H1 (cell line): ENCODE data around the gene FBXL17. TPM values are rescaled to one million over a fixed set of nuclear protein-coding genes. Genes with fewer than 3 reads are reported as not detected.
A peak's percentile ranks its signal among the peaks of the same experiment; 100 is the strongest.

ENCODE experiments used
- CTCF ChIA-PET: fragments of 300-600 bp; sonication (Branson Sonifier 250); formaldehyde crosslinking; loops from one replicate; lab custom pipeline; 2021; ENCODE audit not compliant: partially characterized antibody; lab: Charles Lee
- POLR2A ChIA-PET: fragments of 300-600 bp; sonication (Branson Sonifier 250); formaldehyde crosslinking; loops from one replicate; lab custom pipeline; 2021; ENCODE audit warnings: inconsistent platforms; ENCODE audit not compliant: partially characterized antibody; lab: Charles Lee
- DNase-seq, 2 experiments: peaks; one replicate each; pipeline versions ENCODE4 v3.0.0 to v3.0.0-alpha.2; 2010 to 2022; ENCODE audit warnings: low spot score in 2 of 2, low read depth in 1 of 2, mixed read lengths in 1 of 2
- FAIRE-seq: peaks from 2 replicates; lab custom pipeline; 2011; peaks lifted over from hg19 to GRCh38; lab: Jason Lieb, UNC
- H2AFZ ChIP-seq: 2 replicates; pipeline ENCODE4 v1.8.1; 2012; ENCODE audit warnings: low read length, inconsistent platforms
- H2AK5ac ChIP-seq: 2 replicates; pipeline ENCODE4 v1.6.1; 2013; ENCODE audit warnings: low read depth, low read length
- H2BK120ac ChIP-seq: replicated peaks from 2 replicates; pipeline ENCODE3; 2013; ENCODE audit warnings: low read depth, low read length, inconsistent platforms
- H2BK12ac ChIP-seq: 2 replicates; pipeline ENCODE4 v1.6.1; 2013; ENCODE audit warnings: low read depth, low read length
- H2BK15ac ChIP-seq: 2 replicates; pipeline ENCODE4 v1.6.1; 2013; ENCODE audit warnings: low read length
- H2BK20ac ChIP-seq: 2 replicates; pipeline ENCODE4 v1.6.1; 2013; ENCODE audit warnings: low read length
- H2BK5ac ChIP-seq: 2 replicates; pipeline ENCODE4 v1.6.1; 2013; ENCODE audit warnings: low read depth, low read length
- H3K14ac ChIP-seq: 2 replicates; pipeline ENCODE4 v1.6.1; 2013; ENCODE audit warnings: inconsistent platforms; ENCODE audit not compliant: insufficient read length
- H3K18ac ChIP-seq: 2 replicates; pipeline ENCODE4 v1.6.1; 2013; ENCODE audit warnings: low read length; ENCODE audit errors: extremely low read depth
- H3K23ac ChIP-seq: 2 replicates; pipeline ENCODE4 v1.6.1; 2013; ENCODE audit warnings: inconsistent platforms; ENCODE audit not compliant: insufficient read length
- H3K23me2 ChIP-seq: 2 replicates; pipeline ENCODE4 v1.6.1; 2013; ENCODE audit warnings: low read depth, low read length
- H3K27ac ChIP-seq: 2 replicates; pipeline ENCODE4 v1.6.1; 2011; ENCODE audit warnings: low read depth, low read length, inconsistent platforms
- H3K27me3 ChIP-seq, 4 experiments: replicated peaks in 1 of 4; 1 replicate in 1 of 4; 2 replicates in 3 of 4; pipeline versions ENCODE4 v1.6.1 to v1.8.1; 2011 to 2013; ENCODE audit warnings: low read length in 3 of 4, mild to moderate bottlenecking in 3 of 4, inconsistent platforms in 2 of 4, mixed read lengths in 2 of 4, moderate library complexity in 1 of 4; ENCODE audit not compliant: control insufficient read depth in 3 of 4, insufficient read depth in 3 of 4; ENCODE audit errors: extremely low read depth in 1 of 4
- H3K36me3 ChIP-seq, 4 experiments: 2 replicates each; pipeline versions ENCODE4 v1.6.1 to v1.8.1; 2011 to 2013; ENCODE audit warnings: mild to moderate bottlenecking in 4 of 4, low read length in 3 of 4, moderate library complexity in 2 of 4, control low read depth in 1 of 4, inconsistent platforms in 1 of 4; ENCODE audit not compliant: insufficient read depth in 4 of 4, control insufficient read depth in 2 of 4
- H3K4ac ChIP-seq: replicated peaks from 2 replicates; pipeline ENCODE3; 2013; ENCODE audit warnings: low read length, low read depth, mixed read lengths, inconsistent platforms; ENCODE audit not compliant: insufficient read length
- H3K4me1 ChIP-seq, 4 experiments: replicated peaks in 1 of 4; 1 replicate in 1 of 4; 2 replicates in 3 of 4; pipeline versions ENCODE4 v1.6.1 to v1.8.1; 2011 to 2013; ENCODE audit warnings: low read length in 3 of 4, inconsistent platforms in 2 of 4, mixed read lengths in 1 of 4; ENCODE audit not compliant: insufficient read depth in 4 of 4, control insufficient read depth in 3 of 4
- H3K4me2 ChIP-seq, 2 experiments: 2 replicates each; pipeline versions ENCODE4 v1.6.1 to v1.8.1; 2011 to 2013; ENCODE audit warnings: low read depth in 2 of 2, low read length in 2 of 2, control low read depth in 1 of 2, inconsistent platforms in 1 of 2, mild to moderate bottlenecking in 1 of 2; ENCODE audit not compliant: insufficient read depth in 1 of 2
- H3K4me3 ChIP-seq, 4 experiments: fragments of 200-600, 300-600 bp in 1 of 4; sonication (generic), shearing (Covaris generic), sonication (Bioruptor Twin) in 1 of 4; 2 replicates each; pipeline versions ENCODE4 v1.5.1 to v1.8.1; 2011 to 2016; ENCODE audit warnings: low read length in 4 of 4, low read depth in 3 of 4, control low read depth in 2 of 4, inconsistent platforms in 2 of 4, mild to moderate bottlenecking in 2 of 4, mixed read lengths in 1 of 4, moderate library complexity in 1 of 4; ENCODE audit not compliant: insufficient read depth in 2 of 4; ENCODE audit errors: extremely low read depth in 1 of 4
- H3K56ac ChIP-seq: replicated peaks from 2 replicates; pipeline ENCODE3; 2013; ENCODE audit warnings: low read depth, mild to moderate bottlenecking, mixed read lengths, low read length, inconsistent platforms; ENCODE audit not compliant: insufficient read length
- H3K79me1 ChIP-seq: 2 replicates; pipeline ENCODE4 v1.6.1; 2013; ENCODE audit warnings: low read depth, low read length, control low read depth
- H3K79me2 ChIP-seq, 2 experiments: 2 replicates each; pipeline versions ENCODE4 v1.6.1 to v1.8.1; 2012 to 2013; ENCODE audit warnings: low read length in 2 of 2, mild to moderate bottlenecking in 2 of 2, inconsistent platforms in 1 of 2; ENCODE audit not compliant: insufficient read depth in 2 of 2, control insufficient read depth in 1 of 2
- H3K9ac ChIP-seq, 4 experiments: replicated peaks in 1 of 4; 1 replicate in 1 of 4; 2 replicates in 3 of 4; pipeline versions ENCODE4 v1.6.1 to v1.8.1; 2011 to 2013; ENCODE audit warnings: low read depth in 3 of 4, low read length in 3 of 4, control low read depth in 2 of 4, mild to moderate bottlenecking in 2 of 4, moderate library complexity in 2 of 4, inconsistent platforms in 1 of 4; ENCODE audit errors: extremely low read depth in 1 of 4
- H3K9me3 ChIP-seq, 2 experiments: 2 replicates each; pipeline versions ENCODE4 v1.6.1 to v1.8.1; 2012 to 2013; ENCODE audit warnings: mild to moderate bottlenecking in 2 of 2, moderate library complexity in 2 of 2, control low read depth in 1 of 2, inconsistent platforms in 1 of 2, low read depth in 1 of 2, low read length in 1 of 2, mixed read lengths in 1 of 2; ENCODE audit not compliant: insufficient read depth in 2 of 2
- H4K20me1 ChIP-seq, 2 experiments: replicated peaks in 1 of 2; 2 replicates each; pipeline versions ENCODE3 to v1.8.1; 2011 to 2013; ENCODE audit warnings: inconsistent platforms in 2 of 2, low read length in 2 of 2, mild to moderate bottlenecking in 1 of 2; ENCODE audit not compliant: insufficient read depth in 2 of 2, control insufficient read depth in 1 of 2
- H4K5ac ChIP-seq: 2 replicates; pipeline ENCODE4 v1.6.1; 2013; ENCODE audit warnings: low read length, low read depth, mixed read lengths, inconsistent platforms; ENCODE audit not compliant: insufficient read length
- H4K8ac ChIP-seq: 2 replicates; pipeline ENCODE4 v1.8.0; 2013; ENCODE audit warnings: mild to moderate bottlenecking, moderate library complexity, low read length, inconsistent platforms; ENCODE audit not compliant: insufficient read depth; ENCODE audit errors: extremely low read depth
- H4K91ac ChIP-seq: replicated peaks from 2 replicates; pipeline ENCODE3; 2013; ENCODE audit warnings: low read length, mixed read lengths, inconsistent platforms; ENCODE audit not compliant: insufficient read length
- ATF2 ChIP-seq: IDR thresholded peaks from 2 replicates; pipeline ENCODE4 v1.6.1; 2012; ENCODE audit warnings: low read length, inconsistent platforms
- CHD1 ChIP-seq: IDR thresholded peaks from 2 replicates; pipeline ENCODE4 v1.6.1; 2012; ENCODE audit warnings: low read depth, low read length, improper control_type of control experiment
- CTCF ChIP-seq, 3 experiments: IDR thresholded peaks; 1 replicate in 2 of 3; 2 replicates in 1 of 3; pipeline versions ENCODE4 v1.5.1 to v1.6.1; 2011; ENCODE audit warnings: low read length in 3 of 3, mild to moderate bottlenecking in 3 of 3, inconsistent platforms in 2 of 3, low read depth in 1 of 3, moderate library complexity in 1 of 3; ENCODE audit not compliant: insufficient read depth in 1 of 3; ENCODE audit errors: control extremely low read depth in 1 of 3
- MAX ChIP-seq: IDR thresholded peaks from 2 replicates; pipeline ENCODE4 v1.6.1; 2012; ENCODE audit warnings: inconsistent platforms
- SAP30 ChIP-seq: fragments of 300-600 bp; sonication (generic); IDR thresholded peaks from 2 replicates; pipeline ENCODE4 v1.7.1; 2012; ENCODE audit warnings: low read length, moderate library complexity, mild to moderate bottlenecking, inconsistent platforms; ENCODE audit not compliant: insufficient read depth, insufficient replicate concordance
- SIRT6 ChIP-seq: IDR thresholded peaks from one replicate; pipeline ENCODE4 v1.7.1; 2012; ENCODE audit warnings: low read length, inconsistent platforms
- SIX5 ChIP-seq: IDR thresholded peaks from 2 replicates; pipeline ENCODE4 v1.6.1; 2011; ENCODE audit warnings: mild to moderate bottlenecking, low read depth, low read length
- SUZ12 ChIP-seq: fragments of 200-600 bp; sonication (generic); IDR thresholded peaks from 2 replicates; pipeline ENCODE4 v1.6.1; 2012; ENCODE audit warnings: mild to moderate bottlenecking, inconsistent platforms, low read length, moderate library complexity, mixed read lengths
- TAF7 ChIP-seq: optimal IDR thresholded peaks from 2 replicates; pipeline ENCODE3; 2011; ENCODE audit warnings: low read depth, mild to moderate bottlenecking, inconsistent platforms, low read length, moderate library complexity, borderline replicate concordance
- WGBS, 2 experiments: shearing (Covaris generic) in 1 of 2; methylation state at CpG; one replicate each; pipeline versions ENCODE4 v1.1.6 to v1.1.7; 2013 to 2015; ENCODE audit warnings: low lambda C conversion rate in 2 of 2, mixed read lengths in 2 of 2, inconsistent platforms in 1 of 2, low coverage in 1 of 2, missing lambda C conversion rate in 1 of 2; ENCODE audit not compliant: insufficient replicate concordance in 2 of 2, insufficient coverage in 1 of 2, insufficient read length in 1 of 2; ENCODE audit errors: extremely low coverage in 1 of 2, missing lambda C conversion rate in 1 of 2; 5-methylcytosine and 5-hydroxymethylcytosine counted together
- polyA plus RNA-seq, 7 experiments: library from polyadenylated mRNA; depleted of rRNA in 3 of 7; stranded (reverse) in 5 of 7; unstranded in 2 of 7; fragments of >200 nt in 5 of 7; fragments of 200-250 nt in 2 of 7; gene quantifications; 1 replicate in 5 of 7; 2 replicates in 1 of 7; 4 replicates in 1 of 7; pipeline versions ENCODE4 v1.2.1 to v1.2.3, GENCODE V29; 2011 to 2013; ENCODE audit warnings: missing spikeins in 2 of 7, mixed read lengths in 2 of 7
- total RNA-seq: library from RNA; stranded (reverse); fragmentation: NEBNext Ultra II Directional; extraction: Animal tissue kit (Norgen Biotek cat#: 25700); gene quantifications from 2 replicates; pipeline ENCODE4 v1.2.1, GENCODE V29; 2021

The FBXL17 gene
- total and polyA plus RNA-seq, 2 of the 8 experiments (the other 6 are each of a cell fraction or from before 2014, with no cell fraction given), result 0.35 to 4.3 TPM

GRCh38 chr5:108102463-108102862, 279.4 kb downstream of the FBXL17 start:
- Histone ChIP-seq H3K4ac (no peak overlapping the region), H3K4me3 (no peak overlapping the region), H3K14ac (no peak overlapping the region), H4K91ac (no peak overlapping the region), H3K4me2 (no peak overlapping the region), H3K4me1 (peaks cover 0 to 3% (median 1%) of the 10 kb centered on the region in 4 experiments; a peak in 1 of 7 replicates), H3K18ac (no peak overlapping the region), H2AFZ (0 out of 2 replicates have a peak overlapping the region, but pooled peaks have one; percentile 16), H4K20me1 (no peaks in the 10 kb centered on the region), H2BK120ac (no peak overlapping the region), H3K23ac (no peak overlapping the region), H3K23me2 (no peaks in the 10 kb centered on the region), H3K27ac (no peak overlapping the region), H2AK5ac (no peak overlapping the region), H2BK20ac (no peak overlapping the region), H3K36me3 (no peaks in the 10 kb centered on the region), H4K8ac (no peak overlapping the region), H3K79me2 (no peaks in the 10 kb centered on the region), H2BK15ac (no peak overlapping the region), H2BK12ac (no peak overlapping the region), H3K9ac (no peak overlapping the region), H3K9me3 (no peaks in the 10 kb centered on the region), H4K5ac (peak overlapping the region; percentile 69), H3K56ac (no peak overlapping the region), H3K79me1 (no peaks in the 10 kb centered on the region), H3K27me3 (no peaks in the 10 kb centered on the region), H2BK5ac (no peak overlapping the region)
- no peak for FAIRE-seq
- no peak for DNase-seq
- WGBS, 2 experiments, result 91% methylated on average over 3 of the region's 3 CpGs; no CpG with 5 or more reads in 1 of the 2 experiments
- POLR2A ChIA-PET, result no interaction called here
- CTCF ChIA-PET, result interaction anchor here (0.8 to 1.9 kb wide), 3 partner anchors 9 to 146 kb away, joined by 3 to 8 read pairs (median 6); no protein-coding TSS in a partner anchor
- no peak for TF ChIP-seq SIRT6
- no peak for TF ChIP-seq SUZ12
- TF ChIP-seq SIX5, result no peak
- no peak for TF ChIP-seq ATF2
- TF ChIP-seq SAP30, result no peak
- no peak for TF ChIP-seq TAF7
- no peak for TF ChIP-seq CTCF (IDR thresholded peaks at IDR 0.05; ENCODE audit: control extremely low read depth in 1 of 3, insufficient read depth in 1 of 3, low read depth in 1 of 3, low read length in 3 of 3)
- TF ChIP-seq CHD1, result no peak
- no peak for TF ChIP-seq MAX
